Retinal pigment epithelial cell (primary cell): ENCODE data around the gene UGT2B7.

ENCODE experiments used
- DNase-seq: peaks from one replicate; pipeline ENCODE4 v3.0.0-alpha.2; 2010; ENCODE audit warnings: low read depth
- H3K4me3 ChIP-seq: 2 replicates; pipeline ENCODE4 v1.5.1; 2011; ENCODE audit warnings: mild to moderate bottlenecking, low read length, control low read depth, moderate library complexity
- CTCF ChIP-seq: conservative IDR thresholded peaks from 2 replicates; pipeline ENCODE4 v1.5.1; 2011; ENCODE audit warnings: low read depth, low read length, control low read depth, inconsistent platforms

UGT2B7 gene

GRCh38 chr4:69156913-69157312 lies 60.6 kb downstream of the UGT2B7 start:
- DNase-seq: no peak
- peak; percentile 42 for TF ChIP-seq CTCF
- H3K4me3 ChIP-seq: no peak overlapping the region
